Hepatocyte (in vitro differentiated cells): Measurements from ENCODE around the gene GRB10. TPM values are rescaled to one million over a fixed set of nuclear protein-coding genes. Genes with fewer than 3 reads are reported as not detected.

Source experiments
- DNase-seq: peaks from one replicate; pipeline ENCODE4 v3.0.0-alpha.2; 2016; ENCODE audit warnings: low spot score
- H2AFZ ChIP-seq: fragments of 200-600 bp; sonication (generic); 2 replicates; pipeline ENCODE4 v1.6.0; 2016; ENCODE audit warnings: antibody characterized with exemption, mild to moderate bottlenecking
- H3K27ac ChIP-seq: fragments of 200-600 bp; sonication (generic); 2 replicates; pipeline ENCODE4 v1.5.1; 2016; ENCODE audit warnings: mild to moderate bottlenecking
- H3K27me3 ChIP-seq: fragments of 200-600 bp; sonication (generic); 2 replicates; pipeline ENCODE4 v1.6.1; 2016
- H3K36me3 ChIP-seq: fragments of 200-600 bp; sonication (generic); replicated peaks from 2 replicates; pipeline ENCODE4 v1.5.1; 2016; ENCODE audit warnings: low read depth; ENCODE audit not compliant: insufficient read depth
- H3K4me1 ChIP-seq: fragments of 200-600 bp; sonication (generic); 2 replicates; pipeline ENCODE4 v1.5.1; 2016; ENCODE audit warnings: mild to moderate bottlenecking, moderate library complexity; ENCODE audit not compliant: insufficient read depth
- H3K4me2 ChIP-seq: fragments of 200-600 bp; sonication (generic); 2 replicates; pipeline ENCODE4 v1.6.0; 2016
- H3K4me3 ChIP-seq: fragments of 200-600 bp; sonication (generic); 2 replicates; pipeline ENCODE4 v1.5.1; 2016; ENCODE audit warnings: mild to moderate bottlenecking
- H3K79me2 ChIP-seq: fragments of 200-600 bp; sonication (generic); 2 replicates; pipeline ENCODE4 v1.6.0; 2017; ENCODE audit warnings: mild to moderate bottlenecking
- H3K9me2 ChIP-seq: fragments of 200-600 bp; sonication (generic); replicated peaks from 2 replicates; pipeline ENCODE4 v1.6.0; 2017; ENCODE audit warnings: mild to moderate bottlenecking; ENCODE audit not compliant: insufficient read depth
- H3K9me3 ChIP-seq: fragments of 200-600 bp; sonication (generic); 2 replicates; pipeline ENCODE4 v1.5.1; 2016; ENCODE audit warnings: low read depth, mild to moderate bottlenecking
- H4K20me1 ChIP-seq: fragments of 200-600 bp; sonication (generic); 2 replicates; pipeline ENCODE4 v1.6.0; 2016; ENCODE audit warnings: mild to moderate bottlenecking; ENCODE audit not compliant: insufficient read depth, poor library complexity, severe bottlenecking
- EZH2 ChIP-seq: fragments of 200-600 bp; sonication (generic); IDR thresholded peaks from 2 replicates; pipeline ENCODE4 v1.6.1; 2016; ENCODE audit warnings: antibody characterized with exemption, mild to moderate bottlenecking, borderline replicate concordance
- EZH2phosphoT487 ChIP-seq: fragments of 200-600 bp; sonication (generic); IDR thresholded peaks from one replicate; pipeline ENCODE4 v1.6.1; 2018; ENCODE audit warnings: antibody characterized with exemption, mild to moderate bottlenecking, low read depth, moderate library complexity; ENCODE audit not compliant: unreplicated experiment, severe bottlenecking
- WGBS: methylation state at CpG from one replicate; pipeline ENCODE4 v1.1.6; 2016; ENCODE audit warnings: low lambda C conversion rate; ENCODE audit errors: missing lambda C conversion rate; 5-methylcytosine and 5-hydroxymethylcytosine counted together
- polyA plus RNA-seq: library from polyadenylated mRNA; unstranded; fragments of >200 nt; fragmentation: Nextera tagmentation; extraction: Ambion mirVana; gene quantifications from 2 replicates; pipeline ENCODE4 v1.2.1, GENCODE V29; 2016
- total RNA-seq: library from RNA; depleted of rRNA; stranded (reverse); fragments of >200 nt; gene quantifications from 2 replicates; pipeline ENCODE4 v1.2.3, GENCODE V29; 2014
- TF ChIP-seq, protein P1 (sequence below): fragments of 200-600 bp; sonication (generic); IDR thresholded peaks from 2 replicates; pipeline ENCODE4 v1.5.1; 2016; ENCODE audit warnings: antibody characterized with exemption, mild to moderate bottlenecking; ENCODE audit not compliant: poor library complexity

GRB10 gene
- total and polyA plus RNA-seq, 2 experiments from 2014 or later: 47.6 to 65.9 TPM

DNA sequence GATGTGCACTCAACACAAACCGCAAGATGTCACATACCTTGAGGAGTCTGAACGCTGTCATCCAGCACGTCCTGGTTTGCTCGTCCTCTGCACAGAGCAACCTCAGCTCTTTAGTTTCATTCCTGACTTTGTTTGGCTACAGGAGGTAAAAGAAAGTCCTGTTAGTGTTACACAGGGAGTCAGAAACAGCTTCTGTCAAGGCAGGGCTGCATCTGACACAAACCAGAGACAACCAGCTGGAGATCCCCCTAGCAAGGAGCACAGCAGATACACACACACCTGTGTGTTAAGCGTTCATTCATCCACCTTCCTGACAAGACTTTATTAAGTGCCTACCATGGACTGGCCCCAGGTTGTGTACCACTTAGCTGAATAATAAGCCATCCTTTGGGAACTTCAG is 170.0 kb downstream of the GRB10 start:
- H3K4me2 ChIP-seq: no peak overlapping the region
- TF ChIP-seq, protein P1, sequence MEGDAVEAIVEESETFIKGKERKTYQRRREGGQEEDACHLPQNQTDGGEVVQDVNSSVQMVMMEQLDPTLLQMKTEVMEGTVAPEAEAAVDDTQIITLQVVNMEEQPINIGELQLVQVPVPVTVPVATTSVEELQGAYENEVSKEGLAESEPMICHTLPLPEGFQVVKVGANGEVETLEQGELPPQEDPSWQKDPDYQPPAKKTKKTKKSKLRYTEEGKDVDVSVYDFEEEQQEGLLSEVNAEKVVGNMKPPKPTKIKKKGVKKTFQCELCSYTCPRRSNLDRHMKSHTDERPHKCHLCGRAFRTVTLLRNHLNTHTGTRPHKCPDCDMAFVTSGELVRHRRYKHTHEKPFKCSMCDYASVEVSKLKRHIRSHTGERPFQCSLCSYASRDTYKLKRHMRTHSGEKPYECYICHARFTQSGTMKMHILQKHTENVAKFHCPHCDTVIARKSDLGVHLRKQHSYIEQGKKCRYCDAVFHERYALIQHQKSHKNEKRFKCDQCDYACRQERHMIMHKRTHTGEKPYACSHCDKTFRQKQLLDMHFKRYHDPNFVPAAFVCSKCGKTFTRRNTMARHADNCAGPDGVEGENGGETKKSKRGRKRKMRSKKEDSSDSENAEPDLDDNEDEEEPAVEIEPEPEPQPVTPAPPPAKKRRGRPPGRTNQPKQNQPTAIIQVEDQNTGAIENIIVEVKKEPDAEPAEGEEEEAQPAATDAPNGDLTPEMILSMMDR: no peak
- TF ChIP-seq EZH2 (no peak), EZH2phosphoT487 (no peak)
- DNase-seq: no peak
- H3K9me2 ChIP-seq: no peaks in the 10 kb centered on the region
- H4K20me1 ChIP-seq: no peaks in the 10 kb centered on the region
- H3K4me3 ChIP-seq: no peak overlapping the region
- 85% methylated on average over 5 of the region's 5 CpGs for WGBS
- no peaks in the 10 kb centered on the region for H3K9me3 ChIP-seq
- no peak overlapping the region for H3K27ac ChIP-seq
- H3K79me2 ChIP-seq: no peaks in the 10 kb centered on the region
- no peaks in the 10 kb centered on the region for H3K36me3 ChIP-seq
- no peak overlapping the region for H2AFZ ChIP-seq
- H3K4me1 ChIP-seq: peaks cover 9% of the 10 kb centered on the region
- H3K27me3 ChIP-seq: no peaks in the 10 kb centered on the region

GRCh38 chr7:50610521-50611277 is 172.0 kb downstream of the GRB10 start:
- no peaks in the 10 kb centered on the region for H3K9me2 ChIP-seq
- H3K9me3 ChIP-seq: no peaks in the 10 kb centered on the region
- H3K79me2 ChIP-seq: no peaks in the 10 kb centered on the region
- H2AFZ ChIP-seq: no peak overlapping the region
- H4K20me1 ChIP-seq: no peaks in the 10 kb centered on the region
- H3K27me3 ChIP-seq: no peaks in the 10 kb centered on the region
- TF ChIP-seq, protein P1: no peak
- WGBS: 87% methylated on average over 6 of the region's 6 CpGs
- H3K4me3 ChIP-seq: no peak overlapping the region
- H3K36me3 ChIP-seq: no peaks in the 10 kb centered on the region
- H3K27ac ChIP-seq: no peak overlapping the region
- peaks cover 9% of the 10 kb centered on the region for H3K4me1 ChIP-seq
- no peak overlapping the region for H3K4me2 ChIP-seq
- no peak for DNase-seq

DNA sequence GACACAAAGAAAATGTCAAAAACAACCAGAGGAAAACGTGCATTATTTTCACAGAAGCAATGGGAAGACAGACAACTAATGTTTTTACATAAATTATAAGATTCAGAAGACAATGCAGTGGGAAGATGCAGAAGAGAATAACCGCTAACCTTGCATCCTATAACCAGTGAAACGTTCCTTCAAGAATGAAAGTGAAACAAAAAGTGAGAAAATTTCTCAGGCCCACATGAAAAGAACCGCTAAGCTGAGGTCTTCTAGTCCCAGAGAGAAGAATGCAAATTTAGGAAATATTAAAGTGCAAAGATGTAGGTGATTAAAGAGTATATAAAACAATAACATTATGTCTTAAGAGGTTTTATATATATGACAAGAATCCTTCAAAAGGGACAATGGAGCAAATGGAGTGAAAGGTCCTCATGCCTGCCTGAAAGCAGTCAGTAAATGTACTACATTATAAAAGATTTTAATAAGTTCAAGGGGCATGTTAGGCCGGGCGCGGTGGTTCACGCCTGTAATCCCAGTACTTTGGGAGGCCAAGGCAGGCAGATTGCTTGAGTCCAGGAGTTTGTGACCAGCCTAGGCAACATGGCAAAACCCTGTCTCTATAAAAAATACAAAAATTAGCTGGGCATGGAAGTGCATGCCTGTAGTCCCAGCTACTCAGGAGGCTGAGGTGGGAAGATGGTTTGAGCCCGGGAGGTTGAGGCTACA is 174.3 kb downstream of the GRB10 start:
- DNase-seq: no peak
- H3K4me3 ChIP-seq: no peak overlapping the region
- no peaks in the 10 kb centered on the region for H3K27me3 ChIP-seq
- H3K9me2 ChIP-seq: no peaks in the 10 kb centered on the region
- 82% methylated on average over 9 of the region's 9 CpGs for WGBS
- no peaks in the 10 kb centered on the region for H3K9me3 ChIP-seq
- no peaks in the 10 kb centered on the region for H3K79me2 ChIP-seq
- no peak overlapping the region for H3K27ac ChIP-seq
- no peaks in the 10 kb centered on the region for H3K4me1 ChIP-seq
- TF ChIP-seq, protein P1: no peak
- no peak for TF ChIP-seq EZH2
- no peak for TF ChIP-seq EZH2phosphoT487
- no peak overlapping the region for H3K4me2 ChIP-seq
- no peak overlapping the region for H2AFZ ChIP-seq
- no peaks in the 10 kb centered on the region for H3K36me3 ChIP-seq
- no peaks in the 10 kb centered on the region for H4K20me1 ChIP-seq
